BE2C (cell line): Measurements from ENCODE around the gene SAFB.
"Not testable (repeated sequence)": the region's sequence is repeated elsewhere in the genome, so short reads cannot be mapped to it uniquely, and the experiment has no call there.

Experiments
- DNase-seq: peaks from one replicate; pipeline ENCODE4 v3.0.0-alpha.2; 2020
- H3K27me3 ChIP-seq: fragments of 250-450 bp; sonication (Bioruptor Pico); 2 replicates; pipeline ENCODE4 v1.5.1; 2020; ENCODE audit warnings: mild to moderate bottlenecking
- H3K36me3 ChIP-seq: fragments of 250-450 bp; sonication (Bioruptor Pico); 2 replicates; pipeline ENCODE4 v1.5.1; 2020; ENCODE audit warnings: mild to moderate bottlenecking
- H3K4me1 ChIP-seq: fragments of 250-450 bp; sonication (Bioruptor Pico); 2 replicates; pipeline ENCODE4 v1.5.1; 2020
- H3K4me3 ChIP-seq: 2 replicates; pipeline ENCODE4 v1.5.1; 2011; ENCODE audit warnings: low read depth, low read length
- H3K9me3 ChIP-seq: fragments of 250-450 bp; sonication (Bioruptor Pico); 2 replicates; pipeline ENCODE4 v1.5.1; 2020
- TF ChIP-seq, protein P1 (sequence below): IDR thresholded peaks from 2 replicates; pipeline ENCODE4 v1.5.1; 2012; ENCODE audit warnings: mild to moderate bottlenecking, low read depth, low read length

Gene SAFB

GRCh38 chr19:5687360-5688198, 64.7 kb downstream of the SAFB start:
- TF ChIP-seq, protein P1, sequence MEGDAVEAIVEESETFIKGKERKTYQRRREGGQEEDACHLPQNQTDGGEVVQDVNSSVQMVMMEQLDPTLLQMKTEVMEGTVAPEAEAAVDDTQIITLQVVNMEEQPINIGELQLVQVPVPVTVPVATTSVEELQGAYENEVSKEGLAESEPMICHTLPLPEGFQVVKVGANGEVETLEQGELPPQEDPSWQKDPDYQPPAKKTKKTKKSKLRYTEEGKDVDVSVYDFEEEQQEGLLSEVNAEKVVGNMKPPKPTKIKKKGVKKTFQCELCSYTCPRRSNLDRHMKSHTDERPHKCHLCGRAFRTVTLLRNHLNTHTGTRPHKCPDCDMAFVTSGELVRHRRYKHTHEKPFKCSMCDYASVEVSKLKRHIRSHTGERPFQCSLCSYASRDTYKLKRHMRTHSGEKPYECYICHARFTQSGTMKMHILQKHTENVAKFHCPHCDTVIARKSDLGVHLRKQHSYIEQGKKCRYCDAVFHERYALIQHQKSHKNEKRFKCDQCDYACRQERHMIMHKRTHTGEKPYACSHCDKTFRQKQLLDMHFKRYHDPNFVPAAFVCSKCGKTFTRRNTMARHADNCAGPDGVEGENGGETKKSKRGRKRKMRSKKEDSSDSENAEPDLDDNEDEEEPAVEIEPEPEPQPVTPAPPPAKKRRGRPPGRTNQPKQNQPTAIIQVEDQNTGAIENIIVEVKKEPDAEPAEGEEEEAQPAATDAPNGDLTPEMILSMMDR = no peak

DNA sequence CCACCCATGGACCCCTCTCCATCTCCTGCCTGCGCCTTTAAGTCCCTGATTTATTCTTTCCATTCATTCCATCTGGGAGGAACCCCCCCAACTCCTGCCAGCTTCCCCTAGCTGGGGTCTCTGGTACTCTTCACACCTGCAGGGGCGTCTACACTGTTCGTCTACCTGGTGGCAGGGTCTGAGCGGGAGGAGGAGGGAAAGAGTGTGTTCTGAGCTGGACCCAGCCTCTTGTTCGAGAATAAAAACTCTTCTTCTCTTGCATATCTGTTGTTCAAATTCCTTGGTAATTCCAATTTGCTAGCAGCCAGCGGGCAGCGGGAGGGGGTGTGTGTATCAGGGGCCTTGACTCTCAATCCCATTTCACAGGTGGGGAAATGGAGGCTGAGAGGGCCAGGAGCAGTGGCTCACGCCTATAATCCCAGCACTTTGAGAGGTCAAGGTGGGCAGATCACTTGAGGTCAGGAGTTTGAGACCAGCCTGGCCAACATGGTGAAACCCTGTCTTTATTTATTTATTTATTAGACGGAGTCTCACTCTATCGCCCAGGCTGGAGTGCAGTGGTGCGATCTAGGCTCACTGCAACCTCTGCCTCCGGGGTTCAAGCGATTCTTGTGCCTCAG, 65.5 kb downstream of the SAFB start:
- not testable (repeated sequence) for H3K27me3 ChIP-seq, DNase-seq, H3K9me3 ChIP-seq, H3K4me1 ChIP-seq, H3K4me3 ChIP-seq
- H3K36me3 ChIP-seq = peaks cover 29% of the 10 kb centered on the region

More at GRCh38 chr19:5687360-5688198, 64.7 kb downstream of the SAFB start:
- Histone ChIP-seq H3K36me3 (peaks cover 21% of the 10 kb centered on the region), H3K27me3 (no peaks in the 10 kb centered on the region), H3K9me3 (no peaks in the 10 kb centered on the region), H3K4me1 (peaks cover 6% of the 10 kb centered on the region; the same call in 1 of the 2 replicates), H3K4me3 (peak overlapping the region; percentile 26; the same call in 1 of the 2 replicates)
- DNase-seq = no peak

DNA sequence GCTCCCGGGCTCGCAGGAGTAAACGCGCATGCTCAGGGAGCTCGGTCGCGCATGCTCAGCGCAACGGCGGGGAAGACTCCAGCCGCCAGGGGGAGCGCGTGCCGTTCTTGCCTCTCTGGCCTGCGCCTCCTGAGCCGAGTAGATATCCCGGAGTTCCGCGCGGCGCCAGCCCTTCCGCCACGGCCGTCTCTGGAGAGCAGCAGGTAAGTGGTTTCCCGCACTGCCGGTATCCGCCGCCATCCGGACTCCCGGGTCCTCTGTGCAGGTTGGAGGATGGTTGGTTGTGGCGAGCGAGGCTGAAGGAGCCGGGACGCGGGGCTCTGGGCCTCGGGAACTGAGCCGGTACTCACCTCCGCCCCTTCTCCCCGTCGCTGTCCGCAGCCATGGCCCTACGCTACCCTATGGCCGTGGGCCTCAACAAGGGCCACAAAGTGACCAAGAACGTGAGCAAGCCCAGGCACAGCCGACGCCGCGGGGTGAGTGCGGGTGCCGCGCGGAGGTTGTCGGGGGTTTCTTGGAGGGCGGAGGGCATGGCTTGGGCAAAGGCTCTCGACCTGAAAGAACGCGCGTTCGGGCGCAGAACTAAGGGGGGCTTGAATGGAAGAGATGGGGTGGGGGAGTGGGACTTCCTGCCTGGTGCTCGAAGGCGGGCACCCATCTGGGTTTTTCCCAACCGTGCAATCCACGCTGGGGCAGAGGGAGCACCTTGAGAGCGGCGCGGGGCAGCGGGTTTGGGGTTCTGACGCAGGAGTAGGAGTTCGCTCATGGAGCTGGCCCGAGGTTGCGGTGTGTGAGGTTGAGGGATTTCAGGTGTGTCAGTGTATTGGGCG, 67.5 kb downstream of the SAFB start, which contains the start of gene RPL36:
RPL36 (plus strand) TSS at position 171 of the 830 bp plus-strand sequence; CDS start at position 384, 213 bp downstream.
- Histone ChIP-seq H3K4me3 (peak within 1 kb of the TSS; percentile 96), H3K9me3 (no peaks in the 10 kb centered on the region), H3K27me3 (no peaks in the 10 kb centered on the region), H3K36me3 (peaks cover 48% of the 10 kb centered on the region), H3K4me1 (peaks cover 7% of the 10 kb centered on the region; the same call in 1 of the 2 replicates)
- TF ChIP-seq, protein P1 = peak; percentile 97
- peak; percentile 98 for DNase-seq

GRCh38 chr19:5690955-5691821, 68.3 kb downstream of the SAFB start:
- peaks cover 57% of the 10 kb centered on the region for H3K36me3 ChIP-seq
- H3K9me3 ChIP-seq = no peaks in the 10 kb centered on the region
- no peaks in the 10 kb centered on the region for H3K27me3 ChIP-seq
- DNase-seq = peak; percentile 51
- peaks cover 7% of the 10 kb centered on the region; the same call in 1 of the 2 replicates for H3K4me1 ChIP-seq
- peak overlapping the region; percentile 96 for H3K4me3 ChIP-seq
- TF ChIP-seq, protein P1 = no peak

- TF ChIP-seq, protein P1 = no peak
Observed at GRCh38 chr19:5691822-5692722, 69.2 kb downstream of the SAFB start.

More at GRCh38 chr19:5691822-5692722, 69.2 kb downstream of the SAFB start:
- peaks cover 7% of the 10 kb centered on the region; the same call in 1 of the 2 replicates for H3K4me1 ChIP-seq
- no peaks in the 10 kb centered on the region for H3K9me3 ChIP-seq
- H3K4me3 ChIP-seq = peak overlapping the region; percentile 96
- H3K36me3 ChIP-seq = peaks cover 66% of the 10 kb centered on the region
- peak; percentile 62 for DNase-seq
- H3K27me3 ChIP-seq = no peaks in the 10 kb centered on the region
